Lung (tissue), 12 donors: Measurements from ENCODE around the gene MCRIP2. TPM values are rescaled to one million over a fixed set of nuclear protein-coding genes. Genes with fewer than 3 reads are reported as not detected.

Experiments
- ATAC-seq: fragments of 200-7000 bp; cut with Tn5 transposase; one replicate; pipeline ENCODE4 v1.9.1; 2020; ENCODE audit warnings: moderate number of reproducible peaks; ENCODE audit not compliant: insufficient read depth, low FRiP score
- DNase-seq, 3 donors: peaks; one replicate each; pipeline ENCODE4 v3.0.0-alpha.2; 2013 to 2017
- H3K27ac ChIP-seq, 2 donors: one replicate each; pipeline ENCODE4 v1.5.1; 2013; ENCODE audit warnings: mild to moderate bottlenecking in 2 of 2, moderate library complexity in 2 of 2, control low read depth in 1 of 2, inconsistent platforms in 1 of 2, low read depth in 1 of 2, low read length in 1 of 2
- H3K27me3 ChIP-seq, 3 donors: one replicate each; pipeline ENCODE4 v1.5.1; 2013; ENCODE audit warnings: low read length in 2 of 3; ENCODE audit not compliant: control insufficient read depth in 3 of 3, insufficient read depth in 3 of 3
- H3K36me3 ChIP-seq, 4 donors: one replicate each; pipeline ENCODE4 v1.5.1; 2013; ENCODE audit warnings: low read length in 4 of 4, mild to moderate bottlenecking in 1 of 4, moderate library complexity in 1 of 4; ENCODE audit not compliant: control insufficient read depth in 4 of 4, insufficient read depth in 4 of 4
- H3K4me1 ChIP-seq, 5 donors: one replicate each; pipeline ENCODE4 v1.5.1; 2013; ENCODE audit warnings: low read length in 5 of 5, mild to moderate bottlenecking in 2 of 5, moderate library complexity in 1 of 5; ENCODE audit not compliant: control insufficient read depth in 5 of 5, insufficient read depth in 5 of 5
- H3K4me3 ChIP-seq: one replicate; pipeline ENCODE4 v1.5.1; 2013; ENCODE audit warnings: mild to moderate bottlenecking, control low read depth, moderate library complexity
- H3K9ac ChIP-seq, 2 donors: one replicate each; pipeline ENCODE4 v1.5.1; 2013; ENCODE audit warnings: low read length in 2 of 2, control low read depth in 1 of 2; ENCODE audit not compliant: insufficient read depth in 1 of 2
- H3K9me3 ChIP-seq, 4 donors: one replicate each; pipeline ENCODE4 v1.5.1; 2013; ENCODE audit warnings: low read length in 3 of 4, mild to moderate bottlenecking in 1 of 4, moderate library complexity in 1 of 4; ENCODE audit not compliant: control insufficient read depth in 4 of 4, insufficient read depth in 3 of 4
- WGBS, 2 donors: extraction: QIAGEN DNeasy Blood & Tissue Kit; methylation state at CpG; one replicate each; pipeline ENCODE4 v1.1.7; 2013; 5-methylcytosine and 5-hydroxymethylcytosine counted together
- polyA plus RNA-seq, 2 donors: library from polyadenylated mRNA; stranded (reverse); fragments of 200-250 nt; gene quantifications; one replicate each; pipeline ENCODE4 v1.2.1, GENCODE V29; 2013
- total RNA-seq, 2 donors: library from RNA; depleted of rRNA in 1 of 2; stranded (reverse); fragments of >200 nt in 1 of 2; gene quantifications; one replicate each; pipeline ENCODE4 v1.2.1, GENCODE V29; 2014 to 2021
- TF ChIP-seq, protein P1 (sequence below): IDR thresholded peaks from 2 replicates; pipeline ENCODE4 v1.5.1; 2012; ENCODE audit warnings: mild to moderate bottlenecking; ENCODE audit errors: control extremely low read depth, extremely low read depth
- donor health status: control.
- donor health status: control.
- donor health status: Bipolar disorder and iron deficiency.
- donor health status: healthy.
- donor health status: DM: yes; HTN: yes; CAD: no.

MCRIP2 gene
- total and polyA plus RNA-seq, 4 donors = 9.1 to 109 (median 53.3) TPM

DNA sequence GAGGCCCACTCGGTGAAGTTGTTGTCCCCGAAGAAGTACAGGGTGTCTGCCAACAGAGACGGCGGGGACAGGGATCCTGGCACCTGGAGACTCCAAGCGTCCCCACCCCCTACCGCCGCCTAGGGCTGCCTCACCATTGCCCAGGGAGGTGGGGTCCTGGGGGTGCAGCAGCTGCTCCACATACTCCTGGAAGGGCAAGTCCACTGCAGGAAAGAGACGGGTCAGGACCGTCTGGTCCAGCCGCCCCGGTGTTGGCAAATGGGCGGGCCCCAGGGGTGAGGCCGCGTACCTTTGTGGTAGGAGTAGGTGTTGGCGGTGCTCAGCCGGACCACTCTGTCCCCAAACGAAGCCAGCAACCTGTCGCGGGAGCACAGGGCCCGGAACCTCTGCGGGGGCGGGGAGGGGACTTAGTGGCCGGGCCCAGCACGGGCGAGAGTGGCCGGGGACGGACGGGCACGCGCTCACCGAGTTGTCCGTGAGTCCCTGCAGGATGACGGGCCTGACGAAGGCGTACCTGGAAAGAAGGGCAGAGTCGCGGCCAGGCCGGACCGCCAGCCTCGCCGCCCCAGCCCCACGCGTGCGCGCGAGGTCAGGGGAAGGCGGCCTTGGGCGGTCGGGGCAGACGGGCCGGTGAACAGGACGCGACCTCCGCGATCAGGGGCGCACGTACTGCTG is 41.9 kb downstream of the MCRIP2 start:
- no peak overlapping the region for H3K9ac ChIP-seq
- peaks cover 3 to 33% (median 22%) of the 10 kb centered on the region in 4 donors for H3K36me3 ChIP-seq
- no peaks in the 10 kb centered on the region for H3K27me3 ChIP-seq
- ATAC-seq = no peak
- no peak for DNase-seq
- TF ChIP-seq, protein P1, sequence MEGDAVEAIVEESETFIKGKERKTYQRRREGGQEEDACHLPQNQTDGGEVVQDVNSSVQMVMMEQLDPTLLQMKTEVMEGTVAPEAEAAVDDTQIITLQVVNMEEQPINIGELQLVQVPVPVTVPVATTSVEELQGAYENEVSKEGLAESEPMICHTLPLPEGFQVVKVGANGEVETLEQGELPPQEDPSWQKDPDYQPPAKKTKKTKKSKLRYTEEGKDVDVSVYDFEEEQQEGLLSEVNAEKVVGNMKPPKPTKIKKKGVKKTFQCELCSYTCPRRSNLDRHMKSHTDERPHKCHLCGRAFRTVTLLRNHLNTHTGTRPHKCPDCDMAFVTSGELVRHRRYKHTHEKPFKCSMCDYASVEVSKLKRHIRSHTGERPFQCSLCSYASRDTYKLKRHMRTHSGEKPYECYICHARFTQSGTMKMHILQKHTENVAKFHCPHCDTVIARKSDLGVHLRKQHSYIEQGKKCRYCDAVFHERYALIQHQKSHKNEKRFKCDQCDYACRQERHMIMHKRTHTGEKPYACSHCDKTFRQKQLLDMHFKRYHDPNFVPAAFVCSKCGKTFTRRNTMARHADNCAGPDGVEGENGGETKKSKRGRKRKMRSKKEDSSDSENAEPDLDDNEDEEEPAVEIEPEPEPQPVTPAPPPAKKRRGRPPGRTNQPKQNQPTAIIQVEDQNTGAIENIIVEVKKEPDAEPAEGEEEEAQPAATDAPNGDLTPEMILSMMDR = no peak
- peak overlapping the region; percentile 60 to 75 for H3K27ac ChIP-seq
- peaks cover 4 to 32% (median 25%) of the 10 kb centered on the region in 5 donors for H3K4me1 ChIP-seq
- no peaks in the 10 kb centered on the region for H3K9me3 ChIP-seq
- 19 to 28% methylated on average over 48 to 57 of the region's 57 CpGs for WGBS, 2 donors
- peak overlapping the region; percentile 72 for H3K4me3 ChIP-seq

DNA sequence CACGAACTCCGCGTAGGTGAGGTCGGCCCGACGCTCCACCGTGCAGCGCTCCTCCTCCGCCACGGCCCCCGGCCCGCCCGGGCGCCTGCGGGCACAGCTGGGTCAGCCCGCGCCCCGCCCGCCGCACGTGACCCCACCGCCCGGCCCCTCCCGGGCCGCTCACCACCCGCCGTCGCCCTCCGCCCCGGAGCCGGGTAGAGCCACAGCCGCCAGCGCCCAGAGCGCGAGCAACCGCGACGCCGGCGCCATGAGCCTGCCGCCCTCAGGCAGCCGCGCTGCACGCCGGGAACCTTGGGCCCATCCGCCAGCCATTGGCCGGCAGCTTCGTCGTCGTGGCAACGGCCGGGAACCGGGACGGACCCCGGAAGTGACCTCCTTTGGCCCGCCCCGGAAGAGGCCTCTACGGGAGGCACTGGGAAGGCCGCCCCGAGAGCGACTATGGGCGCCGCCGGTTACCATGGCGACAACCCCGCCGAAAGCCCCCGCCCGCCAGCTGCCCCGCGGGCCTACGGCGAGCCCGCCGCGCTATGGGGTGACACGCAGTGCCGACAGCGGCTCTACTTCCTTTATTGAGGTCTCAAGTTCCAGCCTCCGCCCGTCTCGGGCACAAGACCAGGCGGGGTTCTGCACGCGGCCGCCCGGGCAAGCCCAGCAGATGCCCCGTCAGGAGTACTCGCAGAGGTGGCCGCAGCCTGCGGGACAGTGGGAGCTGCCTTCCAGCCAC is 42.6 kb downstream of the MCRIP2 start, which contains the start of gene JMJD8:
Gene JMJD8 (minus strand): TSS at position 264 of the 724 bp plus-strand sequence. CDS start 15 bp downstream, at position 249.
- ATAC-seq (peak; percentile 74), DNase-seq (peak; percentile 94 to 97 (median 96))
- Histone ChIP-seq H3K4me3 (peak within 1 kb of the TSS; percentile 72), H3K4me1 (peaks cover 11 to 35% (median 21%) of the 10 kb centered on the region in 5 donors), H3K9ac (no peak within 1 kb of the TSS), H3K36me3 (peaks cover 3 to 33% (median 23%) of the 10 kb centered on the region in 4 donors), H3K9me3 (no peaks in the 10 kb centered on the region), H3K27ac (peak within 1 kb of the TSS; percentile 69 to 84), H3K27me3 (no peaks in the 10 kb centered on the region)
- WGBS, 2 donors = 2 to 4% methylated on average over 70 to 91 of the region's 91 CpGs
- TF ChIP-seq, protein P1 = no peak

GRCh38 chr16:684961-685696 is 43.5 kb downstream of the MCRIP2 start:
- H3K36me3 ChIP-seq = peaks cover 3 to 33% (median 23%) of the 10 kb centered on the region in 4 donors
- no peak overlapping the region for H3K27ac ChIP-seq
- TF ChIP-seq, protein P1 = no peak
- WGBS, 2 donors = 94 to 95% methylated on average over 61 of the region's 61 CpGs
- no peaks in the 10 kb centered on the region for H3K27me3 ChIP-seq
- DNase-seq (no peak), ATAC-seq (no peak)
- no peak overlapping the region for H3K4me3 ChIP-seq
- no peaks in the 10 kb centered on the region for H3K9me3 ChIP-seq
- H3K9ac ChIP-seq = no peak overlapping the region
- peaks cover 15 to 41% (median 19%) of the 10 kb centered on the region in 5 donors for H3K4me1 ChIP-seq
